Right ventricle myocardium inferior (tissue), 1 donor: ENCODE measurements around the gene AGPAT1. TPM values are rescaled to one million over a fixed set of nuclear protein-coding genes. Genes with fewer than 3 reads are reported as not detected.
"Not testable (repeated sequence)": the region's sequence is repeated elsewhere in the genome, so short reads cannot be mapped to it uniquely, and the experiment has no call there.

Experiments used
- ATAC-seq: fragments of 200-7000 bp; cut with Tn5 transposase; one replicate; pipeline ENCODE4 v1.9.1; 2020; ENCODE audit warnings: mild to moderate bottlenecking, moderate library complexity
- DNase-seq: peaks from one replicate; pipeline ENCODE4 v3.0.0; 2021; ENCODE audit errors: missing footprints
- intact Hi-C: fragments of 100-400 bp; cut with DNase I; formaldehyde crosslinking; loops from one replicate; pipeline ENCODE4 v1.11.0; 2022
- total RNA-seq: library from RNA; stranded (reverse); fragmentation: NEBNext Ultra II Directional; extraction: Animal tissue kit (Norgen Biotek cat#: 25700); gene quantifications from one replicate; pipeline ENCODE4 v1.2.1, GENCODE V29; 2021
- donor health status: DM: no; HTN: yes; CAD: no; lungs with severe emphysema.

AGPAT1 gene
- total RNA-seq, 1 donor from 2014 or later = 48.2 TPM

DNA sequence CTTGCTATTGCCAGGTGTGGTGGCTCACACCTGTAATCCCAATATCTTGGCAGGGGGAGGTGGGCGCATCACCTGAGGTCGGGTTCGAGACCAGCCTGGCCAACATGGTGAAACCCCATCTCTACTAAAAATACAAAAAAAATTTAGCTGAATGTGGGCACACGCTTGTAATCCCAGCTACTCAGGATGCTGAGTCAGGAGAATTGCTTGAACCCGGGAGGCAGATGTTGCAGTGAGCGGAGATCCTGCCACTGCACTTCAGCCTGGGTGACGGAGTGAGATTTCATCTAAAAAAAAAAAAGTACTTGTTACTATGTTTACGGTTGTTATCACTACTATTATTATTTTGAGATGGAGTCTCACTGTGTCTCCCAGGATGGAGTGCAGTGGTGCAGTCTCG, 19.0 kb downstream of the AGPAT1 start:
- no peak for DNase-seq
- intact Hi-C loops = no loop called here
- ATAC-seq = no peak

DNA sequence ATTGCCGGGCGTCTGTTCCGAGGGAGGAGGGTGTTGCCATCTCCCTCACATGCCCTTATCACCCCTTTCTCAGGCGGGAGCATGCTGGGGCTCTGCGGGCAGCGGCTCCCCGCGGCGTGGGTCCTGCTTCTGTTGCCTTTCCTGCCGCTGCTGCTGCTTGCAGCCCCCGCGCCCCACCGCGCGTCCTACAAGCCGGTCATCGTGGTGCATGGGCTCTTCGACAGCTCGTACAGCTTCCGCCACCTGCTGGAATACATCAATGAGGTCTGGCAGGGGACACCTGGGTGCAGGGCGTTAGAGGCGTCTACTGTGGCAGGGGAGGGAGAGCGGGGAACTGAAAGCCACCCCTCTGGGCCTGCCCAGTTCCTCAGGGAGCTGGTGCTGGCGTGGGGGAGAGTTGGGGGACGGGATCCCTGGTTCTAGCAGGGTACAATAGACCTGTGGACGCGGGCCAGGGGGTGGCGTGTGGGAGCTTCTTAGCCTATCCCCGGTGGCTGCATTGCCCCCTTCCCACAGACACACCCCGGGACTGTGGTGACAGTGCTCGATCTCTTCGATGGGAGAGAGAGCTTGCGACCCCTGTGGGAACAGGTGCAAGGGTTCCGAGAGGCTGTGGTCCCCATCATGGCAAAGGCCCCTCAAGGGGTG, 21.2 kb downstream of the AGPAT1 start:
- DNase-seq (peak; percentile 77), ATAC-seq (peak; percentile 69)
- intact Hi-C loops = loop anchor here (1.0 kb wide), 3 partner anchors 22 to 35 kb away; partner anchors contain the start of genes AGPAT1 and FKBPL

DNA sequence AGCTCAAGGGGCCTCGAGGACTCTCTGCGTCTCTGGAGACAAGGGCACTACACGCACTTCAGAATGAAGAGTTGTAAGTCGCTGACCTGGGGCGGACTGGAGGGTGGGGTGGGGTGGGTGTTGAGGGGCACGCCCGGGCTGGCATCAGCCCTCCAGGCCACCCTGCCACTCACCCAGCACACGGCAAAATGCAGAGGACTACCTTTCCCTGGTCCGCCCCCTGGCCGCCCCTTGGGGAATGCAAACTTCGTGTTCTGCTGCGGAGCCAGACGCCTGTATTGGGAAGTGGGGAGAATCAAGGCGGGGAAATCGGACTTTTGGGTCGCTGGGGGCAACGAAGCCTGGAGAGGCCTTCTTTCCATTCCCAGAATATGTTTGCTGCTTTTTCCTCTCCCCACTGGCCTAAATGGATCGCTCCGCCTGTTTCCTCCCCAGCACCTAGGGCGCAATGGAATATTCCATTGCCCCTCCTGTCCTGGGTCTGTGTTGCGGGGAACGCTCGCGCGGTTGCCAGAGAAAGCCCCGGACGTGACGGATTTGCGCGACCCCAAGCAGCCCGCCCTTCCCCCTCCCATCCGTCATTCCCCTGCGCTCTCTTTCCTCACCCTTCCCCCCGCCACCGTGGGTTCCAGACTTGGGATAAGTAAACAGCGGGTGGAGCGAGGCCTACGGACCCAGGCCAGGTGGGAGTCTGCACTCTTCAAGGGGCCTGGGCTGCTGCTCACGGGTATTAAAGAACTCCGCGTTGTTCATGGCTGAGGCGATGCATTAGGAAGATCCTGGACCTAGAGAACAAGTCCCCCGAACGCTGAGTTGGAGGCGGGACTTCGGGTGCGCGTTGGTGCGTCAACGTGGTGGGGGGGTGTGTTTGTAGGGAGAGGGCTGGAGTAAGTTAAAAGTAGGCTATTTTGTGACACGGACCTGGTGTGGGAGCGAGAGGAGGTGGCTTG, 22.0 kb downstream of the AGPAT1 start, which contains the start of gene PPT2:
TSS of gene PPT2 (plus strand) at position 578 of the 950 bp plus-strand sequence. CDS start 454 bp downstream, outside the sequence.
- DNase-seq = peak; percentile 92
- intact Hi-C loops = loop anchor here (1.0 kb wide), 3 partner anchors 22 to 35 kb away; partner anchors contain the start of genes AGPAT1 and FKBPL
- peak; percentile 92 for ATAC-seq

DNA sequence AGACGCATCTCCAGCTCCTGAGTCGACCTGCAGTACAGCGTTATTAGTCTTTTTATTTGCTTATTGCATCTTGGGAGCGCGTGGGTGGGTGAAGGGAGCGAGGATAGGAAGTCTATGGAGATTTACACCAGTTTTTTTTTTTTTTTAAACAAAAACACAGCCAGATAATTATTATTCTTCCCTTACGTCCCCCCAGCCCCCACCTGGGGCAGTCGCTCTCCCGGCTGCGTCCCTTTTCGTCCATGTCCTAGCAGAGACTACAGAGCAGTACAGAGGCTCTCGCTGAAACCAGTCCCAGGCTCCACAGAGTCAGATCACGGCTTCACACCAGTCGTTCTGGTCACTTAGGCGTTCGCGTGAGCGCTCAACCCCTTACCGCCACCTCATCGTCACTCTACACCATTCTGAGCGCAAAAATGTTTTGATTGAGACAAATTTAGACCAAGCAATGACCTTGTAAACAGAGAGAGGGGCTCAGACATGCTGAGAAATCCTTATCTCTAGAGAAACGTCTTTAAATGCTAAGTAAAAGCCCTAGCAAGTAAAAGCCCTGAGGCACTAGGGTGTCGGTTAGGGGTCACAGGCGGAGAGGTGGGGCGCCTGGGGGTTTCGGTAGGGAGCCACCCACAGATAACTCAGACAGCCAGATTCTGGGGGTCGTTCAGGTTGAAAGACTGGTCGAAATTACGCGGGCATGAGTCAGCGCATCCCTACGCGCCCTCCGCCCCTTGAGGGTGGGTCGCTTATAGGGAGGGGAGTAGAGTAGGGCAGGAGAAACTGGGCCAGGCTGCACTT, 22.9 kb downstream of the AGPAT1 start:
- ATAC-seq (peak; percentile 33), DNase-seq (no peak)
- intact Hi-C loops = no loop called here

DNA sequence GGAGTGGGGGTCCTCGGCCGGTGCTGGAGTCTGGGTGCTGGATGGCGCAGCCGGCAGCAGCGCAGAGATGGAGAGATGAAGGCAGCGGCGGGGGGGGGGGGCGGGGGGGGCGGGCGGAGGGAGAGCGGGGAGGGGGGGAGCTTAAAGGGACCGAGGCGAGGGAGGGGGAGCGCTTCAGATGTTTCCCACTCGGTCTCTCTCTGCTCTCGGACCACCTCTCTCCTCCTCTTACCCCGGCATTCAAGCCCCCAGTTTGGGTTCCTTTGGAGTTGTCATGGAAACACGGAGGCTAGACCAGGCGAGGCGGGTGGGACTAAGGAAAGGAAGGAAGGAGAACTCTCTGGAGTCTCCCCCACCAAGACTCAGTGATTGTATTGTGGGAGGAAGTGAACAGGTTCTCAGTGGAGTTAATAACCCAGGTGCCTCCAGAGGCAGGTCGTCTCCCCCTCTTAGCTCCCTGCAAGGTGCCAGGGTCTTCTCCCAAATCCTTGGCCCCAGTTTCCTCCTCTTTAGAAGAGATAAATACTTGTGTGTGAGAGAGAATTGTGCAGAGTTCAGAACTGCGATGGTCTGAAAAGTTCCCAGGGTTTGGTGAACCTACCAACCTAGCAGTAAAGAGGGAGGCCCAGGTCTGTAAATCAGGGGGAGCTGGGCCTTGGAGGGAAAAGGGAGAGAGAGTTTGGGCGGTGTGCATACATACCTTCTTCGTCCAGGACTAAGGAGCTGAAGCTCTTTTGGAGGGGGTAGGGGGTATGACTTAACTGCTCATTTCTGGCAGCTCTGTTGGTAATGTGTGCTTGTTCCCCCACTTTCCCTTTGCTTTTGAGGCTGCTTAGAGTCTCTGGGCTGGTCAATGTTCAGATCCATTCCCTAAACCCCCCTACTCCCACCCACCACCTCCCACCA, 23.8 kb downstream of the AGPAT1 start, which contains the start of gene PRRT1:
TSS of gene PRRT1 (minus strand) at position 77 of the 906 bp plus-strand sequence. CDS start 112 bp downstream, outside the sequence.
- ATAC-seq = no peak
- intact Hi-C loops = no loop called here
- DNase-seq = no peak

DNA sequence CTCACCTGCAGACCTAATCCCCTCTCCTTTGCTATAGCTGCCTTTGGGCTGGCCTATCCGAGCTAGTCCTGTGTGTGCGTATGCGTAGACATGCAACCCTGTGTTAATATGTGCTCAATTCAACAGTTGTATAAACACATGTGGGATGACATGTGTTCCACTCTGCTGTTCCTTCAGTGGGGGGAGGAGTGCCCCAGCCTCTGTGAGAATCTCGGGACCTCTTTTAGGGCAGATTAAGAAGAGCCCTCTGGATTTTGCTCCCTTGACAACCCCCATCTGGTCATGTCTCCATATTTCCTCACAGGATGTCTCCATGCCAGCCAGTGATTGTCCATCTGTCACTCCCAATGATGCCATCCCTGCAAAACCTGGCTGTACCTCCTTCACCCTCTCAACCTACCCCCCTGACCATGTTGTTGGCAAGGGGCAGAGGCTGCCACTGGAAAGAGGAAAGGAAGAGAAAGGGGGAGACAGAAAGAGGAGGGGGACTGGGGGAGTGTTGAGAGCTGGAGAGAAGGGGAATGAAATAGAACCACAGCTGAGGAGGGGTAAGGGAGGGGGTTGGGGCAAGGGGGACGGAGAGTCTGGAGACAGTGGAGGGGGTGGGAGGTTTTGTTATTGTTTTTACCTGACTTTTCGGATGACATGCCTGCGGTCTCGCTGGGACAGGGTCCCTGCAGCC, 24.6 kb downstream of the AGPAT1 start:
- DNase-seq = no peak
- no peak for ATAC-seq
- intact Hi-C loops = no loop called here

DNA sequence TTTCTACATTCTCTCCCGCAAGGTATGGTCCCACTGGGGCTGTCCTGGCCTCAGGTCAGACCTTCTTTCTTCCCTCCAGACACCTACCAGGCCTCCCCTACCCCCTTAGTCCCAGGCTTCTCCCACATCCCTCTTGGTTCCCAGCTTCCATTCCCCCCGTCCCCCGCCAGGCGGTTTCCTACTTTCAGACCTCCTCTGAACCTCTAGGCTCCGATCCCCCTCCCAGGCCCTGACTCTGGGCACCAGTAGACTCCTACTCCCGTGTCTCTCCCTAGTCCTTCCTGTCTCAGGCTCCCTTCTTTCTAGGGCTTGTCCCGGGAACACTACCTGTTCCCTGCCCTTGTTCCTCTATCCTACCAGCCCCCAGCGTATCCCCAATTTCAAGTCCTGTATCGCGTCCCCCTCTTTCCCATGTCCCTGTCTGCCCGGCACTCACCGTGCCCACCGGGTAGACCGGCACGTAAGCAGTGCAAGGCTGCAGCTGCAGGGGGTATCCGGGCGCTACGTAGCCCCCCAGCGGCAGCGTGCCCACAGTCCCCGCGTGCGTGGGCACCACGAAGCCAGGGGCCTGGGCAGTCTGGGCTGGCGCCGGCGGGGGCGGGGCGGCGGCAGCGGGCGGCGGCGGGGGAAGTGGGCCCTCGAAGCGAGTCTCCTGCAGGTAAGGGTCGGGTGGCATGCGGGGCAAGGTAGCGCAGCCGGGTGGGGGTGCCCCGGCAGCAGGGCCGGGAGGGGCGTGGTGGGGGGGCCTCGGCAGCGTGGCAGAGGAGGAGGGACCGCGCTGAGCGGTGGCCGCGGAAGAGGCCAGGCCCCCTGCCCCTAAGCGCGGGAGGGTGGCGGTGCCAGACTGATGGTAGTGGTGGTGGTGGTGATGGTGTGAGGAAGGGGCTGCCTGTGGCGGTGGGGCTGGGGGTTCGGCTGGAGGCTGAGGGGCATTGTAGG, 25.7 kb downstream of the AGPAT1 start:
- DNase-seq (no peak), ATAC-seq (no peak)
- intact Hi-C loops = no loop called here

DNA sequence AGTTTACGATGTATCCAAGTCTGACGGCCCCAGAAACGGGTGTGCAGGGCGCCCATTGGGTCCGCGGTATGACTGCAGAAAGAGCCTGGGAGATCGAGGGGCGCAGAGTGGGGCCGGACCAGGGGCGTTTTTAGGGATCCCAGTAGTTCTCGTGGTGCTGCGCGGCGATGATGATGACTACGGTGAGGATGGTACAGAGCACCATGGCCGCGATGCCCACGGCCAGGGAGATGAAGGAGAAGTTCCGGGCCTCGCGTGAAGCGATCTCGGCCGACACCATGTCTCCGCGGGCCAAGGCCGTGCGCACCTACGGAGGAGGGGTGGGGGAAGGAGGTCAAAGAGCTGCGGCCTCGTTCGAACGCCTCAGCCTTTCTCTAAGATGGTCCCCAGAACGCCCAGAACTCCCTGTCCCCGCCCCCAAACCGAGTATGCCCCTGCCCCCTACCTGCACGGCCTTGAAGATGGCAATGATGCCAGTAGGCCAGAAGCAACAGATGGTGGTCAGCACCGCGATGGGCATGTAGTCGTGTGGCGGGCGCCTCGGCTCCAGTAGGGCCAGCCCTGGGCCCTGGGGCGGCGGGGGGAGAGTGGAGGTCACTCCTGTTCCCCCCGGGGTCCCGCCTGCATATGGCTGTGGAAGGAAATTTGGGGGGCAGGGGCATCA, 26.7 kb downstream of the AGPAT1 start:
- ATAC-seq (no peak), DNase-seq (no peak)
- intact Hi-C loops = no loop called here

DNA sequence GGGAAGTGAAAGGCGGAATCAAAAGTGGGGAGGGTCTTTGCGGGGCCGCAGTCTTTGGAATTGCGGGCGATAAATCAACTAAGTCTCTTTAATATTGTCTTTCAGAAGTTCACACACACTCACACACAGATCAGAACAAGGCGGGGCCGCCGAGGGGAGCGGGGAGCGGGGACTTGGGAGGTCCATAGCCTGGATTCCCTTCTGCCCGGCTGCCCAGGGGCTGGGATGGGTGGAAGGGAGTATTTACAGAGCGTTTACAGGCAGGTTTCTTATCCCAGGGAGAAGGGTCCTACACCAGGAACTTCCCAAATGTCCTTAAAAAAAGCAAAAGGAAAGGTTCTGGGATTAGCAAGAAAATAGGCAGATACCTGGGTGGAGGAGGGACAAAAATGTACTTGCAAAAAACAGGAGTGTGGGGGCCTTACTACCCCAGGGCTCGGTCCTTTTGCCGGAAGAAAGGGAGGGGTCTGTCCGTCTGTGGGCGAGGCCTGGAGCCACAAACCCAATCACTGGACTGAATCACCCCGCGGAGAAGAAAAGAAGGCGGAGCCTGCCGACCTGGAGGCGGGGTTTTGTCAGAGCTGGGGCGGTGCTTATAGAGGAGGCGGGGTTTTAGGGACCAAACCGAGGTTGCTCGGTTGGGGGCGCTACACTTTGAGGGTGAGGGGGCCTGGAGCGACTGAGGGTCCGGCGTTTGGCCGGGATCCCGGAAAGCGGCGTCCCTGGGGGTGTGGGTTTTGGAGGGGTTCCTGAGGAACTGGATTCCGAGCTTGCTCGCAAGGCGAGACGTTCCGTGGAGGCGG, 27.4 kb downstream of the AGPAT1 start:
- intact Hi-C loops = no loop called here
- ATAC-seq (peak; percentile 20), DNase-seq (peak; percentile 74)

DNA sequence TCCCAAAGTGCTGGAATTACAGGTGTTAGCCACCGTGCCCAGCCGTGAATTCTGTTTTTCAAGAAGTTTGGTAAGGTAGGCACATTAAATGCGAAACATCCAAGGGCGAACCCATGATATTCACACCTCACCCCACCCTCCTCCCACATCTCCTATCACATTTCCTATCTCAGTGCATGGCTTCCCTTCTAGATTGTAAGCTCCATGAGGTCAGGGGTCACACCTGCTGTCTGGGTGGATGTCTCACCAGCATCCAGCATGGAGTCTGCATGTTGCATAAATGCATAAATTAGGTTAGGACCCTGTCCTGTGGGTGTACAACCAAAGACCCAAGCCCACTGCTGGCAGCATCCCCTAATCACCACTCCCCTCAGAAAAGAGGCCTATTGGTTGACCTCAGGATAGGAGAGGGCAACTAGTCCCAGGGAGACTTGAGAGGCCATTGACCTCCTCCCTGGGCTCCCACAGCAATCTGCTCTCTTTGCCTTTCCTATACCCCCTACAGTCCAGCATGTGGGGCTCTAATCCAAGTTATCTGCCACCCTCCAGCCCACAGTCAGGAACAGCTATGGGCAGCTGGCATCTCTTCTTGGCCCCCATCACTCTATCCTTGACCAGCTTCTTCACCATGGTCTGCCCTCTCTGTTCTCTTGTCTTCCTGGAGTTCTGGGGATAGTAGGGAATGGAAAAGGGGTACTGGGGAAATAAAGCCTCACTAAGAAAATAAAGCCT, 28.3 kb downstream of the AGPAT1 start:
- no peak for DNase-seq
- ATAC-seq = no peak
- intact Hi-C loops = no loop called here

DNA sequence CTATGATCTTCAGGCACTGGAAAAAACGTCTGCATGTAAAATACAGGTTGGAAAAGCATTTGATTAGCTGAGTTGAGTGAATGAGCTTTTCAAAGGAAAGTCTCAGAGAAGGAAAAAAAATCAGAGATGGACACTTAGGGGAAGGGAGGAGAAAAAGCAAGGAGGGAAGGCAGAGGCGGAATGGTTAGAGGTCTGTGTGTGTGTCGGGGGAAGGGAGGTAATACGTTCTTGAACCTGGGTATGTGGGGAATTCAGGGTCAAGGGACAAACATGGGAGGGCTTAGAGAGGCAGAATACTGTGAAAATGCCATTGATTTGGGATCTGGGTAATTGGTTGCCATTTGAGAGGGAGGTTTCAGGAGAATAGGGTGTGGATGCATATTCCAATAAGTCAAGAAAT, 29.2 kb downstream of the AGPAT1 start:
- no peak for DNase-seq
- no peak for ATAC-seq
- intact Hi-C loops = no loop called here

DNA sequence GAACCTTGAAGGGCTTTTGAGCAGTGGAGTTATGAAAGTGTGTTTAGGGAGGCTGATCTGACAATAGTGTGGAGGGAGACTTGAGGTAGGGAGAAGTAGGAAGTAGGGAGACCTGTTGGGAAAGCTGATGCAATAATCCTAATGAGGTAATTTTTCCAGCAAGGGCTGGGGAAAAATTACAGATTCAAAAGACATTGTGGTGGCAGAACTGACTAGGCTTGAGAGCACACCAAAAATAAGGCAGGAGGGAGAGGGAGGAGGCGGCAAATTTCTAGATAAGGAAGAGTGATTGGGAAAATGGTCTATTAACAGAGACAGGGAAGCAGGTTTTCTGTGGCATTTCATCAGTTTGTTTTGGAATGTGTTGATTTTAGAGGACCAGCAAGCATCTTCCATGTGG, 29.6 kb downstream of the AGPAT1 start:
- ATAC-seq = no peak
- DNase-seq = no peak
- intact Hi-C loops = no loop called here

DNA sequence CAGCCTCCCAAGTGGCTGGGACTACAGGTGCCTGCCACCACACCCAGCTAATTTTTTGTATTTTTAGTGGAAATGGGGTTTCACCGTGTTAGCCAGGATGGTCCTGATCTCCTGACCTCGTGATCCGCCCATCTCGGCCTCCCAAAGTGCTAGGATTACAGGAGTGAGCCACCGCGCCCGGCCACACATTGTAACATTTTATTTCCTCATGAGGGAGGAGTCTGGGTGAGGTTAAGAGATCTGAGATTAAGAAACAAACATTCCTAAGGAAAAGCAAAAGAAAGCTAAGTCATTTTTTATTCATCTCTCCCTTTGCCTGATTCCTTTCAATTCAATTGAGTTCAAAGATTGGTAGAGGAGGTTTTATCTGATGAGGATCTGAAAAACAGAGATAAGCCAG, 31.6 kb downstream of the AGPAT1 start:
- intact Hi-C loops, DNase-seq, ATAC-seq: not testable (repeated sequence)

DNA sequence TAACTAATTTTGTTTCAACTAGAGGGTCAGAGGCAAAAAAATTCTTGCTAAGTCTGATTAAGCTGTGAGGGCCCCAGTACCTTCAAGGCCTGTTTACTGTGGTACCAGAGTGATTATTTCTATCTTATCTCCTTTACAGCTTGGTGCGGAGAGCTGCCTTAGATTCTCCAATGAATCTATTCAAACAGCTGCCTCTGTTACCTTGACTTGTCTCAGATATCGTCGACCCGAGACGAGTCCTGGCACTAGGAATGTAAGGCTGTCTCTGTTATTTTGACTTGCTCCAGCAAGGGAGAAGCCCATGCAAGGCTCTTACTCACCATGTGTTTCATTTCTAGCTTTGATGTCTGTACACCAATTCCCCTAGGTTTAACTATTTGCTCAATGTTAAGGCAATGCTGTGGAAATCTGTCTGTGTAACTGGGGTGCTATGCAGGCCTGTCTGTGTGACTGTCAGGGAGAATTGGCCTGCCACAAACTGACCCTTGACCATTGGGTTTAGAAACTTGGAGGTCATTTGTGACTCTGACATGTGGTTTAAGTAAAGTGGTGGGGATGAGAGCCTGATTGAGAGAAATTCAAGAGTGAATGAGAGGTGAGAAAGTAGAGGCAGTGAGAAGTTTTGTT, 35.4 kb downstream of the AGPAT1 start:
- ATAC-seq = no peak
- no peak for DNase-seq

More for the DNA sequence above, 35.4 kb downstream of the AGPAT1 start:
- intact Hi-C loops = no loop called here
